Neural progenitor cell (in vitro differentiated cells): ENCODE results near the gene CCDC141. TPM values are rescaled to one million over a fixed set of nuclear protein-coding genes. Genes with fewer than 3 reads are reported as not detected.

ENCODE experiments used
- DNase-seq: peaks from one replicate; pipeline ENCODE4 v3.0.0-alpha.2; 2016; ENCODE audit warnings: low spot score
- H2AFZ ChIP-seq: fragments of 200-600 bp; sonication (generic); replicated peaks from 2 replicates; pipeline ENCODE4 v1.6.1; 2016; ENCODE audit warnings: antibody characterized with exemption
- H3F3A ChIP-seq: fragments of 200-600 bp; sonication (generic); 2 replicates; pipeline ENCODE4 v1.6.1; 2016; ENCODE audit warnings: antibody characterized with exemption, low read depth
- H3K27ac ChIP-seq: fragments of 200-600 bp; sonication (generic); 2 replicates; pipeline ENCODE4 v1.5.1; 2016; ENCODE audit warnings: mild to moderate bottlenecking
- H3K27me3 ChIP-seq: fragments of 200-600 bp; sonication (generic); 2 replicates; pipeline ENCODE4 v1.6.1; 2016; ENCODE audit warnings: mild to moderate bottlenecking, moderate library complexity
- H3K36me3 ChIP-seq: fragments of 200-600 bp; sonication (generic); 2 replicates; pipeline ENCODE4 v1.5.1; 2016
- H3K4me1 ChIP-seq: fragments of 200-600 bp; sonication (generic); 2 replicates; pipeline ENCODE4 v1.6.1; 2016; ENCODE audit warnings: mixed run types
- H3K4me2 ChIP-seq: fragments of 200-600 bp; sonication (generic); 2 replicates; pipeline ENCODE4 v1.6.1; 2016
- H3K4me3 ChIP-seq: fragments of 200-600 bp; sonication (generic); 2 replicates; pipeline ENCODE4 v1.5.1; 2016
- H3K79me2 ChIP-seq: fragments of 200-600 bp; sonication (generic); 2 replicates; pipeline ENCODE4 v1.6.1; 2016; ENCODE audit warnings: low read depth
- H3K9ac ChIP-seq: fragments of 200-600 bp; sonication (generic); 2 replicates; pipeline ENCODE4 v1.6.1; 2016
- H3K9me3 ChIP-seq: fragments of 200-600 bp; sonication (generic); 2 replicates; pipeline ENCODE4 v1.5.1; 2016; ENCODE audit warnings: low read depth
- H4K20me1 ChIP-seq: fragments of 200-600 bp; sonication (generic); 2 replicates; pipeline ENCODE4 v1.6.1; 2016; ENCODE audit warnings: low read depth
- H3K27ac Mint-ChIP-seq: 3 replicates; pipeline ENCODE4 v1.8.0; 2021; ENCODE audit warnings: mixed read lengths
- H3K27me3 Mint-ChIP-seq: 2 replicates; pipeline ENCODE4 v1.8.0; 2022; ENCODE audit warnings: low read depth, mild to moderate bottlenecking, inconsistent platforms, moderate library complexity, mixed read lengths; ENCODE audit not compliant: insufficient read depth
- H3K36me3 Mint-ChIP-seq: 3 replicates; pipeline ENCODE4 v1.8.0; 2021; ENCODE audit warnings: mixed read lengths
- H3K4me1 Mint-ChIP-seq: 3 replicates; pipeline ENCODE4 v1.8.0; 2021; ENCODE audit warnings: mixed read lengths
- H3K4me3 Mint-ChIP-seq: 3 replicates; pipeline ENCODE4 v1.8.0; 2021; ENCODE audit warnings: mild to moderate bottlenecking, moderate library complexity, mixed read lengths
- H3K9me3 Mint-ChIP-seq: 3 replicates; pipeline ENCODE4 v1.8.0; 2020; ENCODE audit warnings: mixed read lengths
- EZH2 ChIP-seq: fragments of 200-600 bp; sonication (generic); IDR thresholded peaks from 2 replicates; pipeline ENCODE4 v1.6.1; 2017; ENCODE audit warnings: antibody characterized with exemption, mild to moderate bottlenecking, moderate library complexity
- EZH2phosphoT487 ChIP-seq: fragments of 200-600 bp; sonication (generic); IDR thresholded peaks from 2 replicates; pipeline ENCODE4 v1.6.1; 2017; ENCODE audit warnings: antibody characterized with exemption
- total RNA-seq: library from RNA; depleted of rRNA; stranded (reverse); fragments of >200 nt; gene quantifications from 2 replicates; pipeline ENCODE4 v1.2.3, GENCODE V29; 2015; ENCODE audit warnings: low replicate concordance
- TF ChIP-seq, protein P1 (sequence below): fragments of 200-600 bp; sonication (generic); IDR thresholded peaks from 2 replicates; pipeline ENCODE4 v1.5.1; 2017; ENCODE audit warnings: antibody characterized with exemption, mild to moderate bottlenecking

The CCDC141 gene
- total RNA-seq, 1 donor from 2014 or later: 1.8 TPM

DNA sequence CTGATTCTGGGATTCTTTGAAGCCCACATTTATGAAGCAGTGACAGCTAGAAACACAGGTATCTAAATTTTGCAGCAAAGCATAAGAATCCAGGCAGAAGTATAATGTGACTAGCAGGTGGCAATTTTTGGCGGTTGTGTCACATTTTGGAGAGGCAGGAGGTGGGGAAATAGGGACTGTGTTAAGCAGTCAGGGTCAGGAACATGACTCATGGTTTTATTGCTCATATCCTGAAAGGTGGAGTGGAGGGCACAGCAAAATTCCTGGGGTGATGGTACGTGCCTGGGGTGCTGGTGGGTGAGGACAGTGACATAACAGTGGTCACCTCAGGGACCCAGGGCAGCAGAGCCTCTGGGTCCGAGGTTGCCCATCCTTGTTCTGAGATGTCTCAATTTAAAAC, 179.2 kb downstream of the CCDC141 start:
- peaks cover 3% of the 10 kb centered on the region for H3K4me1 ChIP-seq
- no peak overlapping the region for H3K27ac ChIP-seq
- no peak overlapping the region for H3K9ac ChIP-seq
- H3F3A ChIP-seq: no peaks in the 10 kb centered on the region
- TF ChIP-seq EZH2 (no peak), EZH2phosphoT487 (no peak)
- TF ChIP-seq, protein P1, sequence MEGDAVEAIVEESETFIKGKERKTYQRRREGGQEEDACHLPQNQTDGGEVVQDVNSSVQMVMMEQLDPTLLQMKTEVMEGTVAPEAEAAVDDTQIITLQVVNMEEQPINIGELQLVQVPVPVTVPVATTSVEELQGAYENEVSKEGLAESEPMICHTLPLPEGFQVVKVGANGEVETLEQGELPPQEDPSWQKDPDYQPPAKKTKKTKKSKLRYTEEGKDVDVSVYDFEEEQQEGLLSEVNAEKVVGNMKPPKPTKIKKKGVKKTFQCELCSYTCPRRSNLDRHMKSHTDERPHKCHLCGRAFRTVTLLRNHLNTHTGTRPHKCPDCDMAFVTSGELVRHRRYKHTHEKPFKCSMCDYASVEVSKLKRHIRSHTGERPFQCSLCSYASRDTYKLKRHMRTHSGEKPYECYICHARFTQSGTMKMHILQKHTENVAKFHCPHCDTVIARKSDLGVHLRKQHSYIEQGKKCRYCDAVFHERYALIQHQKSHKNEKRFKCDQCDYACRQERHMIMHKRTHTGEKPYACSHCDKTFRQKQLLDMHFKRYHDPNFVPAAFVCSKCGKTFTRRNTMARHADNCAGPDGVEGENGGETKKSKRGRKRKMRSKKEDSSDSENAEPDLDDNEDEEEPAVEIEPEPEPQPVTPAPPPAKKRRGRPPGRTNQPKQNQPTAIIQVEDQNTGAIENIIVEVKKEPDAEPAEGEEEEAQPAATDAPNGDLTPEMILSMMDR: no peak
- H3K27me3 ChIP-seq: no peaks in the 10 kb centered on the region
- H3K27me3 Mint-ChIP-seq: no peaks in the 10 kb centered on the region
- H3K4me1 Mint-ChIP-seq: peaks cover under 1% of the 10 kb centered on the region
- no peaks in the 10 kb centered on the region for H4K20me1 ChIP-seq
- H2AFZ ChIP-seq: no peak overlapping the region
- no peak overlapping the region for H3K4me3 Mint-ChIP-seq
- H3K4me3 ChIP-seq: no peak overlapping the region
- H3K9me3 Mint-ChIP-seq: no peaks in the 10 kb centered on the region
- DNase-seq: no peak
- no peaks in the 10 kb centered on the region for H3K36me3 Mint-ChIP-seq
- no peak overlapping the region for H3K27ac Mint-ChIP-seq
- no peaks in the 10 kb centered on the region for H3K79me2 ChIP-seq
- H3K9me3 ChIP-seq: no peaks in the 10 kb centered on the region
- no peaks in the 10 kb centered on the region for H3K36me3 ChIP-seq
- H3K4me2 ChIP-seq: no peak overlapping the region

DNA sequence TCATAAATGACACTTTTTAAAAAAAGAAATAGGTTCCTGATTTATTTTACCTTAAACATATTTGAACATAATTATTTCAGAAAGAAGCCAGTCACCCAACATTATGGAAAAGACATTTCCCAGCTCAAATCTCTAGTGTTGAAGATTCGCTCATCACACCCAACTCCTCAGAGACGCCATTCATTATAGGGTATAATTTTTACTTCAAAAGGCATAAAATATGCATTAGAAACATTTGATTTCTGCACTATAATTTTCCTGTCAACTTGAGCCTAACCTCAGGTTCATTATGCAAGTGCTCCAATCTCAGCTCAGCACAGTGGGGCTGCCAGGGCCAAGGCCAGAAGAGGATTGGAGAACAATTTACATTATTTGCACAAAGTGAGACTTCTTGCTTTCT, 183.9 kb downstream of the CCDC141 start:
- TF ChIP-seq, protein P1: no peak
- no peak for TF ChIP-seq EZH2phosphoT487
- no peak for TF ChIP-seq EZH2
- Histone ChIP-seq H2AFZ (no peak overlapping the region), H4K20me1 (no peaks in the 10 kb centered on the region), H3K79me2 (no peaks in the 10 kb centered on the region), H3K4me1 (peaks cover 5% of the 10 kb centered on the region), H3K4me2 (no peak overlapping the region), H3K4me3 (no peak overlapping the region), H3K27me3 (no peaks in the 10 kb centered on the region), H3K9me3 (no peaks in the 10 kb centered on the region), H3F3A (no peaks in the 10 kb centered on the region), H3K36me3 (no peaks in the 10 kb centered on the region), H3K9ac (no peak overlapping the region), H3K27ac (no peak overlapping the region)
- DNase-seq: no peak
- H3K27me3 Mint-ChIP-seq: no peaks in the 10 kb centered on the region
- no peak overlapping the region for H3K4me3 Mint-ChIP-seq
- no peaks in the 10 kb centered on the region for H3K36me3 Mint-ChIP-seq
- peaks cover 11% of the 10 kb centered on the region for H3K4me1 Mint-ChIP-seq
- H3K27ac Mint-ChIP-seq: no peak overlapping the region
- H3K9me3 Mint-ChIP-seq: no peaks in the 10 kb centered on the region

DNA sequence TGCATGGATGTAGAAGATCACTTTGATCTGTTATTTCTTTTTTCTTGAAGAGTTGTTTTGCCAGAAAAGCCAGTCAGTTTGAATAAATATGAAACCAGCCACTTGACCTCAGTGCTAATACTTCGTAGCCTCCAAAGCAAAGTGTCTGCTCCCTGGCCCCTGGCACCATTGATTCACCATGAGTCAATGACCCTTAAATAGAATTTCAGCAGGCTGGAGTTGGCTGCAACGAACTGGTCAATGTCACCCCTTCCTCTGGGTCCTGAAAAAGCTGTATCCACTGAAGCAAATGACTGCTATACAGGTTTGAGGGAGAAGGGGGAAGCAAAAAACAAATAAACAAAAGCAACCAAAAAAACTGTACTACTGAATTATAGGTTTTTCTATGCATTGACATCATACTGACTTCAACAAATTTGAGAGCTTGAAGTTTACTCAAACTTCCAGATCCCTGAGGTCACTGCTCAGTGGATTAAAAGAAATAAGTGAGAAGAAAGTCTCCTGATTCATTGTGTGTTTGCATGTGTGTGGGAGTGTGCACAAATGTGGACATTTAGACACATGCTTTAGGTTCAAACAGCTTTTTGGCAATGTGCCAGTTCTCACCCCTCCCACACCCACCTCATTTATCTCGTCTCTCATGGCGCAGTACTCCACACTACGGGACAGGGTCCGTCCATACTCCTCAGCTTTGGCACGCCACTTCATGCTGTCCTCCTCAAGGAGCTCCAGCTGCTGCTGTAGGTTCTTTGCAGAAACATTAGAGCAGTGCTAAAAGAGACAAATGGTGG, 184.6 kb downstream of the CCDC141 start:
- Histone ChIP-seq H3K27ac (no peak overlapping the region), H3K9ac (no peak overlapping the region)
- H3K4me1 Mint-ChIP-seq: peaks cover 11% of the 10 kb centered on the region

More for the DNA sequence above, 184.6 kb downstream of the CCDC141 start:
- Histone ChIP-seq H4K20me1 (no peaks in the 10 kb centered on the region), H3K9me3 (no peaks in the 10 kb centered on the region), H3K4me3 (no peak overlapping the region), H3K79me2 (no peaks in the 10 kb centered on the region), H3K27me3 (no peaks in the 10 kb centered on the region), H3K36me3 (no peaks in the 10 kb centered on the region), H3K4me1 (peaks cover 5% of the 10 kb centered on the region), H3K4me2 (no peak overlapping the region), H3F3A (no peaks in the 10 kb centered on the region), H2AFZ (no peak overlapping the region)
- no peak overlapping the region for H3K4me3 Mint-ChIP-seq
- H3K36me3 Mint-ChIP-seq: no peaks in the 10 kb centered on the region
- DNase-seq: no peak
- H3K9me3 Mint-ChIP-seq: no peaks in the 10 kb centered on the region
- no peaks in the 10 kb centered on the region for H3K27me3 Mint-ChIP-seq
- TF ChIP-seq, protein P1: no peak
- no peak for TF ChIP-seq EZH2phosphoT487
- H3K27ac Mint-ChIP-seq: no peak overlapping the region
